Panc1 (cell line): ENCODE data around the gene PCSK5. TPM values are rescaled to one million over a fixed set of nuclear protein-coding genes. Genes with fewer than 3 reads are reported as not detected.

ENCODE experiments used
- ATAC-seq: fragments of 200-7000 bp; cut with Tn5 transposase; 2 replicates; pipeline ENCODE4 v1.9.1; 2020; ENCODE audit warnings: mild to moderate bottlenecking, moderate library complexity
- BruUV-seq: library from RNA; stranded (reverse); fragments of 400-500 nt; replicated peaks from 2 replicates; lab custom pipeline; 2021; lab: Mats Ljungman, UMichigan
- CTCF ChIA-PET: fragments of 300-600 bp; sonication (Branson Sonifier 250); formaldehyde crosslinking; loops from one replicate; lab custom pipeline; 2022; ENCODE audit warnings: antibody characterized with exemption; lab: Charles Lee
- POLR2A ChIA-PET: fragments of 300-600 bp; sonication (Branson Sonifier 250); formaldehyde crosslinking; loops from one replicate; lab custom pipeline; 2022; ENCODE audit warnings: antibody characterized with exemption; lab: Charles Lee
- DNase-seq: peaks from one replicate; pipeline ENCODE4 v3.0.0-alpha.2; 2010; ENCODE audit warnings: low read depth, low spot score
- H3K27ac ChIP-seq: 2 replicates; pipeline ENCODE4 v1.5.1; 2011; ENCODE audit warnings: mild to moderate bottlenecking, low read length, inconsistent platforms
- H3K27me3 ChIP-seq: fragments of 200-500 bp; sonication (Bioruptor generic); 2 replicates; pipeline ENCODE4 v1.6.0; 2014; ENCODE audit warnings: low read length, inconsistent platforms; ENCODE audit not compliant: control insufficient read depth, insufficient read depth
- H3K36me3 ChIP-seq: fragments of 200-500 bp; sonication (Bioruptor generic); 2 replicates; pipeline ENCODE4 v1.5.1; 2014; ENCODE audit warnings: inconsistent platforms, mild to moderate bottlenecking, low read length, moderate library complexity; ENCODE audit not compliant: control insufficient read depth, insufficient read depth
- H3K4me1 ChIP-seq: 2 replicates; pipeline ENCODE4 v1.5.1; 2011; ENCODE audit warnings: inconsistent platforms, mild to moderate bottlenecking, low read length, moderate library complexity; ENCODE audit not compliant: control insufficient read depth, insufficient read depth
- H3K4me3 ChIP-seq, 2 experiments: 2 replicates each; pipeline ENCODE4 v1.5.1; 2011 to 2012; ENCODE audit warnings: low read depth in 2 of 2, low read length in 2 of 2, mild to moderate bottlenecking in 2 of 2, inconsistent platforms in 1 of 2, moderate library complexity in 1 of 2
- H3K9me3 ChIP-seq: fragments of 200-500 bp; sonication (Bioruptor generic); 2 replicates; pipeline ENCODE4 v1.5.1; 2014; ENCODE audit warnings: low read depth, mild to moderate bottlenecking, inconsistent platforms, low read length, moderate library complexity; ENCODE audit not compliant: control insufficient read depth, insufficient read depth
- CTCF ChIP-seq: fragments of 450-650 bp; IDR thresholded peaks from 2 replicates; pipeline ENCODE4 v1.5.1; 2017; ENCODE audit warnings: mild to moderate bottlenecking
- POLR2AphosphoS5 ChIP-seq: IDR thresholded peaks from 2 replicates; pipeline ENCODE4 v1.6.1; 2012; ENCODE audit warnings: mild to moderate bottlenecking, low read depth, low read length, moderate library complexity
- REST ChIP-seq, 2 experiments: IDR thresholded peaks; 2 replicates each; pipeline ENCODE4 v1.6.1; 2011 to 2012; ENCODE audit warnings: low read depth in 2 of 2, control low read depth in 1 of 2, low read length in 1 of 2, mild to moderate bottlenecking in 1 of 2, moderate library complexity in 1 of 2; ENCODE audit not compliant: insufficient read depth in 1 of 2
- SIN3A ChIP-seq: IDR thresholded peaks from 2 replicates; pipeline ENCODE4 v1.6.1; 2012; ENCODE audit warnings: low read depth, mild to moderate bottlenecking, low read length, moderate library complexity, borderline replicate concordance; ENCODE audit not compliant: insufficient read depth
- TCF7L2 ChIP-seq: IDR thresholded peaks from 2 replicates; pipeline ENCODE4 v1.6.1; 2011; ENCODE audit warnings: mild to moderate bottlenecking, low read depth, low read length, inconsistent platforms
- in situ Hi-C: cut with HindIII; loops from 2 replicates; pipeline ENCODE4 v1.10.0; 2016; ENCODE audit warnings: low sequenced_read_pairs, low pct_unique_long_range_greater_than_20kb
- intact Hi-C: fragments of 100-400 bp; cut with micrococcal nuclease; formaldehyde crosslinking; loops from one replicate; pipeline ENCODE4 v1.10.0; 2022; ENCODE audit not compliant: unreplicated experiment
- total RNA-seq: library from RNA; stranded (reverse); gene quantifications from one replicate; pipeline ENCODE4 v1.2.1, GENCODE V29; 2021; ENCODE audit not compliant: unreplicated experiment

Gene PCSK5
- total RNA-seq, 1 experiment from 2014 or later = 0.21 TPM

- no peaks in the 10 kb centered on the region for H3K36me3 ChIP-seq
- TF ChIP-seq TCF7L2 (no peak), REST (IDR thresholded peaks at IDR 0.05; ENCODE audit: insufficient read depth in 1 of 2, low read depth in 2 of 2, low read length in 1 of 2) (no peak), SIN3A (no peak), POLR2AphosphoS5 (no peak), CTCF (no peak)
- DNase-seq = no peak
- H3K27ac ChIP-seq = no peak overlapping the region
- no peaks in the 10 kb centered on the region for H3K4me1 ChIP-seq
- intact Hi-C loops = no loop called here
- in situ Hi-C loops = no loop called here
- POLR2A ChIA-PET = no interaction called here
- ATAC-seq = no peak
- CTCF ChIA-PET = no interaction called here
- H3K4me3 ChIP-seq = no peak overlapping the region
- no TSS peak for BruUV-seq
- H3K27me3 ChIP-seq = no peaks in the 10 kb centered on the region
- H3K9me3 ChIP-seq = no peaks in the 10 kb centered on the region
Measured at GRCh38 chr9:75950998-75951397, 60.5 kb downstream of the PCSK5 start.

- Histone ChIP-seq H3K27ac (no peak overlapping the region), H3K4me3 (no peak overlapping the region), H3K9me3 (no peaks in the 10 kb centered on the region), H3K36me3 (no peaks in the 10 kb centered on the region), H3K4me1 (no peaks in the 10 kb centered on the region), H3K27me3 (no peaks in the 10 kb centered on the region)
- BruUV-seq = no TSS peak
- DNase-seq = no peak
- ChIA-PET CTCF (no interaction called here), POLR2A (no interaction called here)
- TF ChIP-seq REST (IDR thresholded peaks at IDR 0.05; ENCODE audit: insufficient read depth in 1 of 2, low read depth in 2 of 2, low read length in 1 of 2) = no peak
- TF ChIP-seq TCF7L2 = no peak
- no peak for TF ChIP-seq POLR2AphosphoS5
- TF ChIP-seq SIN3A = no peak
- no peak for TF ChIP-seq CTCF
- ATAC-seq = no peak
- intact Hi-C loops (no loop called here), in situ Hi-C loops (no loop called here)
Measured at GRCh38 chr9:75953218-75953617, 62.7 kb downstream of the PCSK5 start.
